Neuron (in vitro differentiated cells): ENCODE results near the gene C15orf61.

Source experiments
- H2AFZ ChIP-seq: one replicate; pipeline ENCODE4 v1.6.1; 2013; ENCODE audit warnings: low read depth, mild to moderate bottlenecking, inconsistent platforms, low read length, moderate library complexity
- H3K27me3 ChIP-seq: one replicate; pipeline ENCODE4 v1.6.1; 2013; ENCODE audit warnings: low read length; ENCODE audit not compliant: insufficient read depth
- H3K36me3 ChIP-seq: one replicate; pipeline ENCODE4 v1.6.1; 2013; ENCODE audit warnings: low read length; ENCODE audit not compliant: insufficient read depth
- H3K4me1 ChIP-seq: one replicate; pipeline ENCODE4 v1.6.1; 2013; ENCODE audit warnings: low read length; ENCODE audit not compliant: insufficient read depth
- H3K4me3 ChIP-seq: 2 replicates; pipeline ENCODE4 v1.5.1; 2013; ENCODE audit warnings: mild to moderate bottlenecking, low read length, moderate library complexity
- H3K9me3 ChIP-seq: one replicate; pipeline ENCODE4 v1.6.1; 2013; ENCODE audit warnings: low read length

C15orf61 gene

GRCh38 chr15:67521029-67521782, at the start of gene C15orf61:
Gene C15orf61 (plus strand): TSS chr15:67521131. CDS start chr15:67521249, 118 bp downstream.
- H3K4me1 ChIP-seq = peaks cover 16% of the 10 kb centered on the region
- H3K4me3 ChIP-seq = peak within 1 kb of the TSS; percentile 57
- no peaks in the 10 kb centered on the region for H3K27me3 ChIP-seq
- peak within 1 kb of the TSS; percentile 38 for H2AFZ ChIP-seq
- no peaks in the 10 kb centered on the region for H3K9me3 ChIP-seq
- H3K36me3 ChIP-seq = no peaks in the 10 kb centered on the region

DNA sequence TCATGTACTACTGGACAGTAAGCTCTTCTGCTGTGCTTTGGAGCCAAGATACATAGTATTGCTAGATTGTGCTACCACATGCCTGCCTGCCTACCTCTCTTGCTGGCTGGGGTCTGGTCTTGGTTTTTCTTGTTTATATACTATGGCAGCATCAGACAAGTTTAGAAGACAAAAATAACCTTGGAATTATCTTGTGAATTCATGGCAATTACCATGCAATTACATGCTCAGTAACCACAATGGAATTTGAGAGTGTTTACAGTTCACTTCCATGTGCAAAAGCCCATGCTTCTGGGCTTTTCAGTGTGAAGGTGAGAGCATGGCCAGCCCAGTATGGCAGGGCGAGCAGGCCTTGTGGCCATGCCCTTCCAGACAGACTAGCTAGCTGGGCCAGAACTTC, 48.0 kb upstream of the C15orf61 start:
- Histone ChIP-seq H3K4me1 (no peaks in the 10 kb centered on the region), H3K9me3 (no peaks in the 10 kb centered on the region), H3K27me3 (no peaks in the 10 kb centered on the region), H3K36me3 (no peaks in the 10 kb centered on the region), H3K4me3 (no peak overlapping the region), H2AFZ (no peak overlapping the region)

GRCh38 chr15:67474405-67475110, 46.4 kb upstream of the C15orf61 start:
- H3K4me3 ChIP-seq = no peak overlapping the region

GRCh38 chr15:67479781-67480505, 41.0 kb upstream of the C15orf61 start:
- H3K9me3 ChIP-seq = no peaks in the 10 kb centered on the region
- no peaks in the 10 kb centered on the region for H3K36me3 ChIP-seq
- H3K4me3 ChIP-seq = no peak overlapping the region

More at GRCh38 chr15:67474405-67475110, 46.4 kb upstream of the C15orf61 start:
- Histone ChIP-seq H3K9me3 (no peaks in the 10 kb centered on the region), H3K4me1 (no peaks in the 10 kb centered on the region), H3K36me3 (no peaks in the 10 kb centered on the region), H3K27me3 (no peaks in the 10 kb centered on the region), H2AFZ (no peak overlapping the region)

GRCh38 chr15:67480741-67481140, 40.2 kb upstream of the C15orf61 start:
- Histone ChIP-seq H3K4me1 (no peaks in the 10 kb centered on the region), H3K36me3 (no peaks in the 10 kb centered on the region), H2AFZ (no peak overlapping the region), H3K9me3 (no peaks in the 10 kb centered on the region), H3K4me3 (no peak overlapping the region), H3K27me3 (no peaks in the 10 kb centered on the region)

More at GRCh38 chr15:67479781-67480505, 41.0 kb upstream of the C15orf61 start:
- no peak overlapping the region for H2AFZ ChIP-seq
- H3K27me3 ChIP-seq = no peaks in the 10 kb centered on the region
- no peaks in the 10 kb centered on the region for H3K4me1 ChIP-seq

DNA sequence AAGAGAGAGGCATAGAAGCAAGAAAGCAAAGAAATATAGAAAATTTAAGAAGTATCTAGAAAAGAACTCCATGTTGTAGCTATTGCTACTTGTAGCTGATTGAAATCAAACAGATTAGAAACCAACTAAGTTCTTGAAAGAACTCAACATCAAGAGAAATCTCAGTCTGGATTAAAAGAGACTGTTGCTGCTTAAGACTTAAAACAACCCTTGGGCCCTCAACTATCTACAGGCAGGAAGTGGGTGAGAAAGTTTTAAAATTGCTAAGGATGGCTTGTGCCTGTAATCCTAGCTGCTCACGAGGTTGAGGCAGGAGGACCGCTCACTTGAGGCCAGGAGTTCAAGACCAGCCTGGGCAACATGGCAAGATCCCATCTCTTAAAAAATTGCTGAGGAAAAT, 39.3 kb upstream of the C15orf61 start:
- H3K4me3 ChIP-seq = no peak overlapping the region
- H3K9me3 ChIP-seq = no peaks in the 10 kb centered on the region
- H3K36me3 ChIP-seq = no peaks in the 10 kb centered on the region
- no peak overlapping the region for H2AFZ ChIP-seq
- H3K27me3 ChIP-seq = no peaks in the 10 kb centered on the region
- no peaks in the 10 kb centered on the region for H3K4me1 ChIP-seq

- Histone ChIP-seq H3K9me3 (no peaks in the 10 kb centered on the region), H3K27me3 (no peaks in the 10 kb centered on the region), H3K4me3 (no peak overlapping the region), H3K36me3 (no peaks in the 10 kb centered on the region), H3K4me1 (no peaks in the 10 kb centered on the region), H2AFZ (no peak overlapping the region)
These were observed 25.3 kb upstream of the C15orf61 start for GRCh38 chr15:67495585-67495984.

DNA sequence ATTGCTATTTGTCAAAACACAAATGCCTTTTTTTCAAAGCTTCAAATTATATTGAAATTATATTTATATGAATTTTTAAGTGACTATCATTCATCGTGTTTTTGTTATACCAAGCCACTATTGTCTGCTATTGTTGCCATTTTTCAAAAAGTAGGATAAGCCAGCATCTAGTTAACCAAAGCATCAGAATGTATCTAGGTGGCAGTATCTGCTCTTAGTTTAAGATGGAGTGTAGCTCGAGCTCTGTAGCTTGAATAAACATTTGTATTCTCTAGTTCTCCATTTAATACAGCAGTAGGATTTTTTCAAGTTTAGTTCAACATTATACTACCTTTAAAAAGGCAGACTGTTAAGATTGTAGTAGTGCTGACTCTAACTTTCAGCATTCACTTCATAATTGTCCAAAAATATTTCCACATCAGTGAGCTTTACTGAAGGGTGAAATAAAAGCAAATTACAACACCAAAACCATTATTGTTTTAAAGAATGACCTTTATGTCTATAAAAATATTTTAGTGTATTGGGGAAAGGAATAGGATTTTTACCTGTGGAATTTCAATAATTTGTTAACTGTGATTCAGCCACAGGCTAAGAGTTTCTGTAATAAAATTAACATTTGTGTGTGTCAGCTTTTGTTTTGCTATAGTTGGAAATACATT, 19.6 kb upstream of the C15orf61 start:
- Histone ChIP-seq H2AFZ (no peak overlapping the region), H3K4me1 (peaks cover 9% of the 10 kb centered on the region), H3K36me3 (no peaks in the 10 kb centered on the region), H3K27me3 (no peaks in the 10 kb centered on the region), H3K9me3 (no peaks in the 10 kb centered on the region), H3K4me3 (no peak overlapping the region)

DNA sequence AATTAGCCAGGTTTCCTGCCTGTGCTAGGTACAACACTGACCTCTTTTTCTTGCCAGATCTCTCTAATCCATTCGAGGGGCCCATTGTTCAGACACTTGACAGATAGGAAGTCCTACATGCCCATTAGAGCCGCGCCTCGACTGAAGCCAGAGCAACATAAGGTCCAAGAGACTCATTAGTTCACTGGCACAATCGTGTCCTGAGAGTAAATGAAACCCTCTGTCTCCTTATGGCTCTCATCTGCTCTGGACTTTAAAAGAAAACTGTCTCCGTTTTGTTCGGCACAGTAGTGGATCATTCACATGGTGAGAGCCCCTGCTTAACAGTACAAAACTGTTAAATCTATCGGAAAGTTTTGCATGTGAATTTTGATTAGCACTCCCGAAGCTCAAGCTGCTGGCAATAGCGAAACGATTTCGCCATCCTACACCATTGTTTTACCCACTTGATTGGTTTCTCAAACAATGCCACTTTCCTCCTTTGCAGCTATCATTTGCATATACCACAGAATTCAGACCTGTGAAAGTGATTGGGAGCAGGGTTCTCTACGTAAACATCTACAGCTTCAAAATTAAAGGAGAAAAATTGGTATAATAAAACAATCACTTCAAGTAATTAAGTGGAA, 19.0 kb upstream of the C15orf61 start:
- Histone ChIP-seq H3K36me3 (no peaks in the 10 kb centered on the region), H3K9me3 (no peaks in the 10 kb centered on the region), H3K27me3 (no peaks in the 10 kb centered on the region), H3K4me3 (no peak overlapping the region), H2AFZ (no peak overlapping the region), H3K4me1 (peaks cover 9% of the 10 kb centered on the region)

- Histone ChIP-seq H2AFZ (no peak overlapping the region), H3K36me3 (no peaks in the 10 kb centered on the region), H3K4me1 (peaks cover 9% of the 10 kb centered on the region), H3K27me3 (no peaks in the 10 kb centered on the region), H3K4me3 (no peak overlapping the region), H3K9me3 (no peaks in the 10 kb centered on the region)
These were observed 16.9 kb upstream of the C15orf61 start for GRCh38 chr15:67504056-67504455.

GRCh38 chr15:67504796-67505195, 16.1 kb upstream of the C15orf61 start:
- no peak overlapping the region for H3K4me3 ChIP-seq
- H3K4me1 ChIP-seq = peaks cover 9% of the 10 kb centered on the region
- H3K36me3 ChIP-seq = no peaks in the 10 kb centered on the region

GRCh38 chr15:67505675-67506572, 15.0 kb upstream of the C15orf61 start:
- Histone ChIP-seq H3K9me3 (no peaks in the 10 kb centered on the region), H3K36me3 (no peaks in the 10 kb centered on the region), H3K27me3 (no peaks in the 10 kb centered on the region), H3K4me3 (no peak overlapping the region), H3K4me1 (peaks cover 9% of the 10 kb centered on the region), H2AFZ (no peak overlapping the region)

More at GRCh38 chr15:67504796-67505195, 16.1 kb upstream of the C15orf61 start:
- Histone ChIP-seq H3K9me3 (no peaks in the 10 kb centered on the region), H3K27me3 (no peaks in the 10 kb centered on the region), H2AFZ (no peak overlapping the region)
